Spleen (tissue), 11 donors: ENCODE data around the gene SLC30A7. TPM values are rescaled to one million over a fixed set of nuclear protein-coding genes. Genes with fewer than 3 reads are reported as not detected.

Source experiments
- DNase-seq: peaks from one replicate; pipeline ENCODE4 v3.0.0-alpha.2; 2020
- H3K27ac ChIP-seq, 8 donors: fragments of 200-600 bp; sonication (generic) in 7 of 8; 1 replicate in 4 of 8; 2 replicates in 4 of 8; pipeline versions ENCODE4 v1.5.0 to v1.8.0; 2016 to 2021; ENCODE audit warnings: inconsistent platforms in 4 of 8, mild to moderate bottlenecking in 4 of 8, moderate library complexity in 1 of 8
- H3K27me3 ChIP-seq, 7 donors: fragments of 200-600 bp; sonication (generic) in 6 of 7; replicated peaks in 1 of 7; 1 replicate in 4 of 7; 2 replicates in 3 of 7; pipeline versions ENCODE4 v1.5.0 to v1.8.0; 2016 to 2021; ENCODE audit warnings: inconsistent platforms in 3 of 7, mild to moderate bottlenecking in 1 of 7
- H3K36me3 ChIP-seq, 6 donors: fragments of 200-600 bp; sonication (generic) in 5 of 6; 1 replicate in 4 of 6; 2 replicates in 2 of 6; pipeline versions ENCODE4 v1.5.0 to v1.8.0; 2016 to 2021; ENCODE audit warnings: inconsistent platforms in 2 of 6
- H3K4me1 ChIP-seq, 6 donors: fragments of 200-600 bp; sonication (generic) in 5 of 6; 1 replicate in 3 of 6; 2 replicates in 3 of 6; pipeline versions ENCODE4 v1.5.0 to v1.8.0; 2016 to 2021; ENCODE audit warnings: inconsistent platforms in 3 of 6
- H3K4me3 ChIP-seq, 8 donors: fragments of 200-600 bp; sonication (generic) in 7 of 8; 1 replicate in 4 of 8; 2 replicates in 4 of 8; pipeline versions ENCODE4 v1.5.0 to v1.8.0; 2016 to 2021; ENCODE audit warnings: inconsistent platforms in 4 of 8, mild to moderate bottlenecking in 4 of 8, moderate library complexity in 2 of 8
- H3K9me3 ChIP-seq, 8 donors: fragments of 200-600 bp; sonication (generic) in 7 of 8; 1 replicate in 4 of 8; 2 replicates in 4 of 8; pipeline versions ENCODE4 v1.5.0 to v1.8.0; 2016 to 2021; ENCODE audit warnings: inconsistent platforms in 4 of 8
- CTCF ChIP-seq, 11 experiments: fragments of 200-600 bp in 7 of 11; fragments of 450-650 bp in 4 of 11; sonication (generic) in 4 of 11; IDR thresholded peaks in 8 of 11; conservative IDR thresholded peaks in 3 of 11; 1 replicate in 7 of 11; 2 replicates in 4 of 11; pipeline versions ENCODE4 v1.4.0 to v1.8.0; 2016 to 2021; ENCODE audit warnings: antibody characterized with exemption in 11 of 11, inconsistent platforms in 4 of 11, mild to moderate bottlenecking in 1 of 11
- POLR2A ChIP-seq, 3 donors: fragments of 450-650 bp; IDR thresholded peaks; one replicate each; pipeline ENCODE4 v1.5.1; 2017; ENCODE audit warnings: antibody characterized with exemption in 3 of 3, mild to moderate bottlenecking in 1 of 3
- POLR2AphosphoS5 ChIP-seq, 3 donors: sonication (generic); formaldehyde crosslinking; IDR thresholded peaks; one replicate each; pipeline ENCODE4 v1.5.1; 2017; ENCODE audit warnings: antibody characterized with exemption in 3 of 3
- WGBS, 5 donors: extraction: QIAGEN DNeasy Blood & Tissue Kit in 3 of 5; methylation state at CpG; one replicate each; pipeline versions ENCODE4 v1.1.5 to v1.1.7; 2013 to 2018; 5-methylcytosine and 5-hydroxymethylcytosine counted together
- intact Hi-C: fragments of 100-400 bp; cut with DNase I; formaldehyde crosslinking; loops from one replicate; pipeline ENCODE4 v1.15.0; 2023; ENCODE audit warnings: low total_unique reads
- polyA plus RNA-seq, 3 donors: library from polyadenylated mRNA; stranded (reverse); fragments of 200-250 nt; gene quantifications; one replicate each; pipeline ENCODE4 v1.2.1, GENCODE V29; 2013
- total RNA-seq, 7 donors: library from RNA; depleted of rRNA in 3 of 7; stranded (reverse); fragments of >200 nt in 3 of 7; fragmentation: NEBNext Ultra II Directional in 4 of 7; extraction: Animal tissue kit (Norgen Biotek cat#: 25700) in 4 of 7; gene quantifications; one replicate each; pipeline versions ENCODE4 v1.1.0 to v1.2.1, GENCODE V29; 2016 to 2021
- donor health status: healthy with polysubstance abuse.
- donor health status: DM: no; HTN: no; CAD: no; lungs with moderate emphysema.
- donor health status: DM: no; HTN: no; CAD: no.
- donor health status: Bipolar disorder and iron deficiency.
- donor health status: healthy.
- donor health status: DM: no; HTN: no; CAD: no.
- donor health status: DM: yes; HTN: yes; CAD: no.

Gene SLC30A7
- total and polyA plus RNA-seq, 10 donors = 4.2 to 44.5 (median 35.9) TPM

- Histone ChIP-seq H3K36me3 (peaks cover 0 to 61% (median 8%) of the 10 kb centered on the region in 6 donors), H3K4me1 (no peaks in the 10 kb centered on the region), H3K9me3 (no peaks in the 10 kb centered on the region), H3K4me3 (no peak overlapping the region), H3K27ac (no peak overlapping the region), H3K27me3 (no peaks in the 10 kb centered on the region)
- intact Hi-C loops = no loop called here
- WGBS, 5 donors = 93 to 100% (median 96%) methylated on average over 4 of the region's 4 CpGs
- no peak for DNase-seq
- TF ChIP-seq CTCF (IDR thresholded peaks at IDR 0.05 in 8 of 11, conservative IDR thresholded peaks at IDR 0.05 in 3 of 11) (no peak), POLR2AphosphoS5 (IDR thresholded peaks at IDR 0.05) (no peak), POLR2A (IDR thresholded peaks at IDR 0.05) (no peak)
Measured at GRCh38 chr1:100982793-100983192, 86.9 kb downstream of the SLC30A7 start.

- Histone ChIP-seq H3K4me3 (no peak overlapping the region), H3K36me3 (peaks cover 0 to 57% (median 12%) of the 10 kb centered on the region in 6 donors), H3K9me3 (no peaks in the 10 kb centered on the region), H3K27ac (no peak overlapping the region), H3K27me3 (no peaks in the 10 kb centered on the region), H3K4me1 (no peaks in the 10 kb centered on the region)
- no peak for DNase-seq
- intact Hi-C loops = no loop called here
- TF ChIP-seq CTCF (IDR thresholded peaks at IDR 0.05 in 8 of 11, conservative IDR thresholded peaks at IDR 0.05 in 3 of 11) (no peak), POLR2A (IDR thresholded peaks at IDR 0.05) (no peak), POLR2AphosphoS5 (IDR thresholded peaks at IDR 0.05) (no peak)
- WGBS, 5 donors = 84 to 97% (median 94%) methylated on average over 3 of the region's 3 CpGs
Measured at GRCh38 chr1:100988121-100988520, 92.2 kb downstream of the SLC30A7 start.

- Histone ChIP-seq H3K27ac (peak overlapping the region in 3 of 8 donors; percentile 12 to 33 (median 23)), H3K4me3 (no peak overlapping the region), H3K36me3 (peaks cover 0 to 50% (median 10%) of the 10 kb centered on the region in 6 donors), H3K9me3 (no peaks in the 10 kb centered on the region), H3K27me3 (no peaks in the 10 kb centered on the region), H3K4me1 (no peaks in the 10 kb centered on the region)
- intact Hi-C loops = no loop called here
- DNase-seq = no peak
- 71 to 88% (median 77%) methylated on average over 2 of the region's 2 CpGs for WGBS, 5 donors
- no peak for TF ChIP-seq CTCF (IDR thresholded peaks at IDR 0.05 in 8 of 11, conservative IDR thresholded peaks at IDR 0.05 in 3 of 11)
- no peak for TF ChIP-seq POLR2AphosphoS5 (IDR thresholded peaks at IDR 0.05)
- TF ChIP-seq POLR2A (IDR thresholded peaks at IDR 0.05) = no peak
Measured at GRCh38 chr1:100989306-100990077, 93.6 kb downstream of the SLC30A7 start.

GRCh38 chr1:100995198-100995988 lies 99.5 kb downstream of the SLC30A7 start:
- peaks cover 0 to 17% (median 10%) of the 10 kb centered on the region in 6 donors for H3K4me1 ChIP-seq
- no peak for DNase-seq
- peaks cover 0 to 60% (median 10%) of the 10 kb centered on the region in 6 donors for H3K36me3 ChIP-seq
- WGBS, 5 donors = 31 to 50% (median 44%) methylated on average over 4 of the region's 4 CpGs
- H3K9me3 ChIP-seq = no peaks in the 10 kb centered on the region
- intact Hi-C loops = no loop called here
- no peak overlapping the region for H3K4me3 ChIP-seq
- H3K27ac ChIP-seq = peak overlapping the region; percentile 27 to 74 (median 66)
- H3K27me3 ChIP-seq = no peaks in the 10 kb centered on the region
- TF ChIP-seq POLR2A (IDR thresholded peaks at IDR 0.05) = no peak
- TF ChIP-seq CTCF (IDR thresholded peaks at IDR 0.05 in 8 of 11, conservative IDR thresholded peaks at IDR 0.05 in 3 of 11) = no peak
